Activated effector memory CD4-positive, alpha-beta T cell treated with Interleukin-2 at 50 U/mL for 16 hours (primary cell): ENCODE data around the gene MAP2K3.

Experiments
- DNase-seq: peaks from one replicate; pipeline ENCODE4 v3.0.0-alpha.2; 2020

The MAP2K3 gene

GRCh38 chr17:21252796-21253645, 31.5 kb upstream of the MAP2K3 start, which contains the start of gene NATD1:
Gene NATD1, minus strand, starts transcription at chr17:21253410. Its CDS starts 146 bp downstream, at chr17:21253264.
- peak; percentile 72 for DNase-seq

GRCh38 chr17:21253646-21254441, 30.7 kb upstream of the MAP2K3 start:
- no peak for DNase-seq

DNA sequence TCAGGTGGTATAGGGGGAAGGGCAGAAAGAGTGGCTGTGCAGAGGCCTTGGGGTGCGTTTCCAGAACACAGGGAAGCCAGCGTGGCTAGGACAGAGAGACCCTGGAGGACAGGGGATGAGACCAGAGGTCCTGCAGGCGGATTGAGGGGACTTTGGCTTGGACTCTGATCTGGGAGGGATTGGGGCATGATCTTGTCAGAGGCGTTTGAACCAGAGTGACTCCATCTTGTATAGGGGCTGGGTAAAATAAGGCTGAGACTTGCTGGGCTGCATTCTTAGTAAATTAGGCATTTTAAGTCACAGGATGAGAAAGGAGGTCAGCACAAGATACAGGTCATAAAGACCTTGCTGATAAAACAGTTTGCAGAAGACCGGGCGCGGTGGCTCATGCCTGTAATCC, 25.9 kb upstream of the MAP2K3 start:
- DNase-seq: no peak

DNA sequence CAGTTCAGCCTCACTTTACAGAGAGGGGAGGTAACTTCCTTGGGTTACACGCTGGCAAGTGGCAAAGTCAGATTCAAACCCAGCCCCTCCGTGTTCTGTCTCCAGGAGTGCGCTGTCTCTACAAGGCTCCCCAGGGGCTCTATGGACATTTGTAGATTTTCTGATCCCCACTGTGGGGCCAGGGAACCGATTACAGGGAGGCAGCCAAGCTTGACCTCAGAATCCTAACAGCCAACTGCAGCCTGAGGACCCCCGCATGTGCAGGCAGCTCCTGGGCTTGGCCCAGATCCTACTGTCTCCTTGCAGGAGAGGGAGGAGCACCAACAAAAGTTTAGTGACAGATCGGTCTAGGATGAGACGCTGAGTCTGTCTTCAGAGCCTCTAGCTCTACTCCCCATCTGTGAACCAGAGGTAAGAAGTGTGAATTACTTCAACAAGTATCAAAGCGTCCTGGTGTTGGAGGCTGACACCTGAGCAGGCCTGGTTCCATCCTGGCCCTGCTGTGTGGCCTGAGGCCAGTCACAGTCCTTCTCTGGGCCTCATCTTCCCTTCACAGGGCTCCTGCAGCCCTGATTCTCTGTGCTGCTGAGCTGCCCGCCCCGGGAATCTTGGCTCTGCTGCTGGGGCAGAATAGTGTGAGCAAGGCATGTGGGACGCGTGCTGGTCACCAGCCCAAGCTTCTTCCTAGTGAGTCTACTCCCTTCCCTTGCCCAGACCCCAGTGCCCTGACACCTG, 22.1 kb upstream of the MAP2K3 start:
- DNase-seq: no peak

DNA sequence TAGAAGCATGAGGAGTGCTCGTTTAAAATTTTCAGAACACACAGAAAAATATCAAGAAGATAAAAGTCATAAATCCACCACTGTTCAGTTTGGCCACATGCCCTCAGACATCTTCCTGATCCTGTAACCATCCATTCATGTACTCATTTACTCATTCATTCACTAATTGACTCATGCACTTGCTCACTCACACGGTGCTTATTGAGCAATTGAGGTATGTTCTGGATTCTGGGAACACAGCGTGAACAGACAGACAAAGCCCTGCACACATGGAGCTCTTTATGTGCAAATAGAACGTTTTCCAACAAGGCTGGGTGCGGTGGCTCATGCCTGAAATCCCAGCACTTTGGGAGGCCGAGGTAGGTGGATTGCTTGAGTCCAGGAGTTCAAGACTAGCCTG, 21.1 kb upstream of the MAP2K3 start:
- DNase-seq: no peak

GRCh38 chr17:21268596-21269188, 15.8 kb upstream of the MAP2K3 start:
- DNase-seq: no peak

DNA sequence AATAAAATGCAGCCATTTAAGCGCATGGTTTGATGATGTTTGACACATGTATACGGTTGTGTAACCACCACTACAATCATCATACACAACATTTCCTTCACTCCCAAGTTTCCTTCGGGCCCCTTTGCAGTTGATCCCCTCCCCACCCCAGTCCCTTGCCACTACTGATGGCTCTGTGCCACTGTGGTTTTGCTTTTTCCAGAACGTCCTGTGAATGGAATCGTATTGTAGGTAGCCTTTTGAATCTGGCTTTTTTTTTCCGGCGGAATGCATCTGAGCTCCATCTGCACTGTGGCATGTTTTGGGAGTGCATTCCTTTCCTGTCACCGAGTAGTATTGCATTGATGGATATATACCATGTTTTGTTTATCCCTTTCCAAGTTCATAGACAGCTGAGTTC, 15.1 kb upstream of the MAP2K3 start:
- DNase-seq: no peak

- DNase-seq: no peak
These were observed 12.9 kb upstream of the MAP2K3 start for GRCh38 chr17:21271454-21272183.

GRCh38 chr17:21272250-21272649, 12.3 kb upstream of the MAP2K3 start:
- DNase-seq: no peak

DNA sequence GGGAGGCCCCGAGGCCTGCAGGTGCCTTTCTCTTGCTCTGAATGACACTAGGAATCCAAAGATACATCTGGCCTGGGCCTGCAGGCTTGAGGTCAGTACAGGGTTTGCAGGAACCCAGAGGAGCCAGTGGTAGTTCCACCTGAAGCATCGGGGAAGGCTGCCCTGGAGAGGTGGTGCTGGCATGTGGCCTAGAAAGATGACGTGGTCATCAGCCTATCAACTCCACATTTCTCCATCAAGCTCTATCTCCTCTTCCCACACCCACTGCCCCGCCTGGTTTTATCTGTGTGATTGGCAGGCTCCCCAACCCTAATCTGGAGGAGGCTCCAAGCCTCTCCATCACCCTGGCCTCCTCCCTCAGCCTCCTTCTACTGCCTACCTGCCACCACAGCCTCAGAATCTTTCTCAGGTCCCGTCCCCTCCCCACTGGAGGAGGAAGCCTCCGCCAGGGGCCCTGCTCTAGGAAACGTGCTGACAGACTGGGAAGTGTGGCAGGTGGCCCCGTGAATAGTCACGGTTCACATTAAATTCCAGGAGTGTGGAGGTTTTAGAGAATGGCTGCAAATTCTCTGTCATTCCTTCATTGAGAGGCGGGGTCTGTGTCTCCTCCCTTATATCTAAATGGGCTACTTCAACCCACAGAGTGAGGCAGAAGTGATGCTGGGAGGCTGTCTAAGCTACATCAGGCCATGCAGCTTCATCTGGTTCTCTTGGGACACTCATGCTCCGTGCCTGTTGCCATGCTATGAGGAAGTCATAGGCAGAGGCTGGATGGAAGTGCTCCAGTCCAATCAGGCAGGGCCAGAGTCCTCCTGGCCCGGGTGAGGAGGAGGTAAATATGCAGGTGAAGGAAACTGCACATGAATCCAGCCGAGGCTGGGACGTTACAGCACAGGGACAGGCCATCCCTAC, 11.4 kb upstream of the MAP2K3 start:
- no peak for DNase-seq

- no peak for DNase-seq
These were observed 9.4 kb upstream of the MAP2K3 start for GRCh38 chr17:21275047-21275578.

- peak; percentile 89 for DNase-seq
These were observed 8.8 kb upstream of the MAP2K3 start for GRCh38 chr17:21275579-21276263.

DNA sequence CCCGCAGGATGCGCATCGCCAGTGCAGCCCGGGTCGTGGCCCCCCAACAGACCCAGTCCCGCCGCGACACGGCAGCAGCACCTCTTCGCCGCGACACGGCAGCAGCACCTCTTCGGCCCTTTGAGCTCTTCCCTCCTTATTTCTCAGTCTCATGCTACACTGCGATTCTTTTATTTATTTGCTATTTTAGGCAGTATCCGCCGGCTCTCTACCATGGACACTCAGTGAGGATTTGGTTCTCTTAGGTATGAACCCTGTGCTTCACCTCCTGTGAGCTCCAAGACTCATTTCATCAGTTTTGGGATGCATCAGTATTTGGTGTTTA, 8.3 kb upstream of the MAP2K3 start:
- DNase-seq: no peak

GRCh38 chr17:21277332-21277731, 7.2 kb upstream of the MAP2K3 start:
- no peak for DNase-seq

DNA sequence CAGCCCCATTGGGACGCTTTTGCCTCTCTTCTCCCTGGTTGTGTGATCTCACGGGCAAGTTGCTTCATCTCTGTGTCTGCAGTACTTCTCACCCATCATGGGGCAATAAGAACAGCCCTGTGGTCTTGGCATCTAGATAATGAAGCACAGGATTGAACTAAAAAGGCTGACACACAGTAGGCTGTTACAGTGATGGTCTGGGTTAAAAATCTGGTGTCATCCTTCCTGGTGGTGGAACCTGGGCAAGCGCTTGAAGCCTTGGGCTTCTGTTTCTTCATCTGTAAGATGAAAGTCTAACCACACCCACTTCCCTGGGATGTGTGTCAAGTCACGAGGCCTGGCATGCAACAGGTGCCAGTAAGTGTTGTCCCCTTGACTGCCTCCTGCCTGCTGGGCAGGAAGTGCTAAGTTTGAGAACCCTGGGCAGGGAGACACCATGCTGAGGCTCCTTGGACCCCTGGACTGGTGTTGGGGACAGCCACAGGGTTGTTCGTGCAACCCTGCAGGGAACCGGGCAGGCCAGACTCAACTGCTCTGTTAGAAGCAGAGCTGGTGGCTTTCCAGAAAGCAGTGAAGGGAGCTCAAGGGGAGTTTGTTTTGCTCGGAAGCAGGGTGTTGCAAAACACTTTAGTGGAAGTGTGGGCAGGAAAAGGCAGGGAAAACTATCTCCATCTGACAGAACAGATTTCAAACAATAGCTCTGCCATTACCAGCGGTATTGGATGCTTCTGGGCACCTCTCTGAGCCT, 5.9 kb upstream of the MAP2K3 start:
- DNase-seq: peak; percentile 51

DNA sequence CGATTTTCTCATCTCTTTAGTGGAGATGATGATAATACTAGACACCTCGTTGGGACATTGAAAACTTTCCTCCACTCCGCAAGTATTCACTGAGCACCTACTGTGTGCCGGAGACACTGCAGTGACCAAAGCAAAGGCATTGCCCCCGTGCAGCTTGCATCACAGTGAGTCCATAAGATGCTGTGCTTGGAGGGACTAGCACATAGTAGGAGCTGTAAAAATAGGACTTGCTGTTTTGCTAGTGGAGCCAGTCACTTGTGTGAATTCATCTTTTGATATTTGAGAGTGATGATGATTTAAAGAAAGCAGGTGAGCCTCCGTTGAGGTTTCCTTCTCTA, 5.3 kb upstream of the MAP2K3 start:
- DNase-seq: no peak

DNA sequence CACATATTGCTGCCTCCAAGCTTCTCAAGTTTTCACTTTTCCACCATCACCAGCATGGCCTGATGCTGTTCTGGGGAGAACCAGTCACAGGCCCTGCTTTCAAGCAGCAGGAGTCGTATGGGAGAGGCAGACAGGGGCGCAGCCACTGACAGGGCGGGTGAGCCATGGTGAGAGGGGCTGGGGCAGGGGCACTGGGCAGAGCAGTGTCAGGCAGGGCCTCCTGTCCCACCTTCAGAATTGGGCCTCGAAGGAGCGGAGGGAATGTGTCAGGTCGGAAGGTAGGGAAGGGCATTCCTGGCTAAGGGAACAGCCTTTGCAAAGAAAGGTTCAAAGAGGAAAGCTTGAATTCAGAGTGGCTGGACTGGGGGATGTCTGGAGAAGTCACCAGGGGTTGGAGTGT, 4.9 kb upstream of the MAP2K3 start:
- no peak for DNase-seq

DNA sequence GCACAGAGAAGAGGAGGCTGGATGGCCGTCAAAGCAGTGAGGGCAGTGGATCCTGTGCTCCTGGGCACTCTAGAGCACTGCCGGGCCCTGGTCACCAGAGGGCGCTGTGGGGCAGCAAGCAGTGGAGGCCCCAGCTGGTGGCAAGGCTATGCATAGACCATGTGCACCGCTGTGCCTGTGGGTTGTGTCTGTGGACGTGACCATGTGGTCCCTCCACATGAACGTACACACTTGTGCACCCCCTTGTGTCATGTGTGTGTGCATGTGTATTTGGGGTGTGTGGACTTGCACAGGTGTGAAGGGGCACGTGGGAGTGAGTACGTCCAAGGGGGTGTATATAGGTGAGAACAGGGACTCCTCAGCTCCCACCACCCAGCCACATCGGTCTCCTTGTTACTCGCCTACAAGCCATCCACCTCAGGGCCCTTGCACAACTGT, 4.4 kb upstream of the MAP2K3 start:
- peak; percentile 78 for DNase-seq

DNA sequence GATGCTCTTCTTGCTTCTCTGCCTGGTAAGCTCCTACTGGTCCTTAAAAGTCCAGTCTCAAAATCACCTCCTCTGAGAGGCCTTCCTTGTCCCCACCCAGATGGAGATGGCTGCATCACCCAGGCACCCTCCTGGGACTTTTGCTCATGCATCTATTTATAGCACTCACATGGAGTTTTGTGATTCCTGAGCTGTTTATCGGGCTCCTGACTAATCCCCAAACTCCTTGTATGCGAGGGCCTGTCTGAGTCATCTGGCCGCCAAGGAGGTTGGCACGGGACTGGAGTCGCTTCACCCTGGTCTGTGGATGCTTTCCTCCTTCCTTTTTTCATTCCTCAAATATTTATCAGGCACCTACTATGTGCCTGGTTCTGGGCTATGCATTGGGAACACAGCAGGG, 2.3 kb upstream of the MAP2K3 start:
- DNase-seq: no peak

DNA sequence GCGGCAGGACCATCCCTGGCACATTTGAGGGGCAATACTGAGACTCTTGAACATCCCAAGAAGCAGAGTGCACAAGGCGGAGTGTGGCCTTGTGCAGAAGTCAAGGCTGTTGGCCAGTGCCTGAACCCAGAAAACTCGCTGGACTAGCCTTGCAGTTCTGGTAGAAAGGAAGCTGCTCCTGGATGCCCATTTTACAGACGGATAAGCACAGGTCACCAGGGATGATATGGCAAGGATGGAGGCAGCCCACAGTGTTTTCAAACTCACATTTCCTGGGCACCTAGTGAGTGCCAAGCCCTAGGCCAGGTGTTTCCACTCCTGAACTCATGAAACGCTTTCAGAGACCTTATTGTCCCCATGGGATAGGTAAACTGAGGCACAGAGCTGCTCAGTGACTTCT, 1.7 kb upstream of the MAP2K3 start:
- no peak for DNase-seq
